NOMO-1 treated with DMSO at 0.1 percent for 48 hours (cell line): ENCODE data around the gene GPR32.
"Not testable (repeated sequence)": the region's sequence is repeated elsewhere in the genome, so short reads cannot be mapped to it uniquely, and the experiment has no call there.

ENCODE experiments used
- DNase-seq: peaks from one replicate; lab custom pipeline; 2025; ENCODE audit not compliant: unreplicated experiment; lab: John Stamatoyannopoulos, UW

GPR32 gene, protein sequence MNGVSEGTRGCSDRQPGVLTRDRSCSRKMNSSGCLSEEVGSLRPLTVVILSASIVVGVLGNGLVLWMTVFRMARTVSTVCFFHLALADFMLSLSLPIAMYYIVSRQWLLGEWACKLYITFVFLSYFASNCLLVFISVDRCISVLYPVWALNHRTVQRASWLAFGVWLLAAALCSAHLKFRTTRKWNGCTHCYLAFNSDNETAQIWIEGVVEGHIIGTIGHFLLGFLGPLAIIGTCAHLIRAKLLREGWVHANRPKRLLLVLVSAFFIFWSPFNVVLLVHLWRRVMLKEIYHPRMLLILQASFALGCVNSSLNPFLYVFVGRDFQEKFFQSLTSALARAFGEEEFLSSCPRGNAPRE

DNA sequence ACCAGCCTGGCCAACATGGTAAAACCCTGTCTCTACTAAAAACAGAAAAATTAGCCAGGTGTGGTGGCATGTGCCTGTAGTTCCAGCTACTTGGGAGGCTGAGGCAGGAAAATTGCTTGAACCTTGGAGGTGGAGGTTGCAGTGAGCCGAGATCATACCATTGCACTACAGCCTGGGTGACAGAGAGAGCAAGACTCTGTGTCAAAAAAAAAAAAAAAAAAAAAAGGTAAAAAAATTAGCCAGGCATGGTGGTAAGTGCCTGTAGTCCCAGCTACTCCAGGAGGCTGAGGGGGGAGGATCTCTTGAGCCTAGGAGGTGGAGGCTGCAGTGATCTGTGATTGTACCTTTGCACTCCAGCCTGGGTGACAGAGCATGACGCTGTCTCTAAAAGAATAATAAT lies at the start of gene GPR32:
Gene GPR32, plus strand, starts transcription at position 301 of the 400 bp plus-strand sequence. CDS start 137 bp downstream, outside the sequence.
- DNase-seq = not testable (repeated sequence)

DNA sequence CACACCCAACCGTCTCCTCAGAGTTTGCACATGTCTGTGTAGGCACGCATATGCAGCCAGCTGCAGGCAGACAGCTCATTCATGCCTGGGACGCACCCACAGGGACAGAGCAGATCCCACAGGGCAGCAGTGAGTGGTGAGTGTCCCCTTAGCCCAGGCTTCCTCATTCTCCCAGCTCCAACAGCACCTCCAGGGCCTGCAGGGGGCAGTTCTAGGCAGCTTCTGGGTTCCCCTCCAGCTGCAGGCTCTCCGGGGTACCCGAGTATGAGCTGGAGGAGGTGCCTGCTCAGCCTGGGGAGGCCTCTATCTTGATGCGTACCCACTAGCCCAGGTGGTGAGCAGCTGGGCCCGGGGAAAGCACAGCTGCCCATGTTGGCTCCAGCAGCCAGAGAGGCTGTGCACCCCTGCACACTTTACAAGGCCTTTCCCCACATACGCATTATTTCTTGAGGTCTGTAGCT lies 49.3 kb upstream of the GPR32 start:
- peak; percentile 59 for DNase-seq

DNA sequence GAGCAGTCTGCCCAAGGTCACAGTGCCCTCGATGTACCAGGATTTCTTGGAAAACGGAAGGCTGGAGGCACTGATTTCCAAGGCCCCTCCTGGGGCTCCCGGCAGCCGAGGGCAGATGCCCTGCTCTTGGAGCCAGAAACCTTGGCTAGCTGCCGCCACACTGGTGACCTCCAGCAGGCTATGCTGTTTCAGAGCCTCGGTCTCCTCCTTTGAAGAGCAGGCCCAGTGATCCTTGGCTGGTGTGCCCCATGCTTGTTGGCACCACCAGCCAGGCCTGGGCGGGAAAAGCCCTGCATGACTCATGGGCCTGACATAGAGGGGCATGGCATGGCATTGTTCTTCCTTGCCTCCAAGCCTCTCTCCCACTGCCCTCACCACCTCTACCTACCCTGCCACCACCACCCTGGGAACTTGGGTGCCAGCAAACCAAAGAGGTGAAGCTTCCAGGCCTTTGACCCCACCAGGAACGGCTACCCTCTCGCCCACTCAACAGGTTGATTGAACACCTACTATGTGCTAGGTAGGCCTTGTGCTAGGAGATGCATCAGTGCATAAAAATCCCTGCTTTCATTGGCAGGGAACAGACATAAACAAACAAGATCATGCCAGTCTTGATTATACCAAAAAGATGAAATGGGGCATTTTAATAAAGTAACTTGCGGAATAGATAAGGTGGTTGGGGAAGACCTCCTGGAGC lies 48.7 kb upstream of the GPR32 start:
- no peak for DNase-seq

DNA sequence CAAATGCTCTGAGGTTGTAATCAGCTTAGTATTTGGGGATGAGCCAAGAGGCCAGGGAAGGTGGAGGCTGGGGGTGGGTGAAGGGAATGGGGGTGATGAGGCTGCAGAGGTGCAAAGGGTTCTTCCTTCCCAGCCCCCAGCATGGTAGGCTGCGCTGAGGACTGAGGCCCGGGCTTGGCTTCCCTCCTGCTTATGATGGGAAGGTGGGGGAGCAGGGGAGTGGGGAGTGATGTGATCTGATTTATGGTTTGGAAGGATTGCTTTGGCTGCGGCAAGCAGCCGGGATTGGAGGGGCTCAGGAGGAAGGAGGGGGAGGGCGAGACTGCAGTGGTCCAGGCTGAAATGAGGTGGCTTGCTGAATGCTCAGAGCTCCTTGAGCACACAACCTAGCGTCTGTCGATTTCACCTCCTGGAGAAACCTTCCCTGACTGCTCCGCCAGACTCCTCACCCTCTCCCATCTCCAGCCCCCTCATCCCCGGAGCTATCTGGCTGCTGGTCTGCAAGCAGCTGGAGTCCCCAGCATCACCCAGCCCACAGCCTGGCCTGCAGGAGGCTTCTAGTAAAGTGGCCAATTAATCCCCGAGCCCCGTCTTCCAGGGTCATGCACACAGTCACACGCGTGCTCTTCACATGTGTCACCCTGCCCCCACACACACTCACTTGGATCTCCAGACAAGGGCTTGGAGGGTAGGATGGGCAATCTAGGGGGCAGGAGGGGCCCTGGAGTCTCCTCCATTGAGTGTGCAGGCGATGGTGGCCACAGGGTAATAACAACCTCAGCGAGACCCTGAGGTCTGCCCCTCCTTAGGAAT lies 47.9 kb upstream of the GPR32 start:
- DNase-seq = peak; percentile 14

DNA sequence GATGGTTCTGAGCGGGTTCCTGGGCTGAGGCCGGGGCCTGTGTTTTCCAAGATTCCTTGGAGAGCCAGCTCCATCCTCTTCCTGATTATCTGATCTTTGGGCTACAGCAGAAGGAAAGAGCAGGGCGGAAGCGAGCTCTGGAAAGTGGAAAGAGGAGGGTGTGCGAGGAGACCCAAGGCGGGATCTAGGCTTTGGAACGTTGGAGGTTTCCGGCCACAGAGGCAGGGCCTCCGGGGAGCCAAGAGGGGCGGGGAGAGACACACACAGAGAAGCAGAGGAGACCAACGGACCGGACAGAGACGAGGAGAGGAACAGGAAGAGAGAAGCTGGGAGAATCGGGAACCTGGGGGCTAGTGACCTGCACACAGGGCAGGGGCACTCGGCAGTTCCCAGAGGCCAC lies 47.2 kb upstream of the GPR32 start, which contains the start of gene CLEC11A:
Gene CLEC11A, plus strand, starts transcription at position 296 of the 400 bp plus-strand sequence. CDS start 162 bp downstream, outside the sequence.
- DNase-seq = peak; percentile 87

DNA sequence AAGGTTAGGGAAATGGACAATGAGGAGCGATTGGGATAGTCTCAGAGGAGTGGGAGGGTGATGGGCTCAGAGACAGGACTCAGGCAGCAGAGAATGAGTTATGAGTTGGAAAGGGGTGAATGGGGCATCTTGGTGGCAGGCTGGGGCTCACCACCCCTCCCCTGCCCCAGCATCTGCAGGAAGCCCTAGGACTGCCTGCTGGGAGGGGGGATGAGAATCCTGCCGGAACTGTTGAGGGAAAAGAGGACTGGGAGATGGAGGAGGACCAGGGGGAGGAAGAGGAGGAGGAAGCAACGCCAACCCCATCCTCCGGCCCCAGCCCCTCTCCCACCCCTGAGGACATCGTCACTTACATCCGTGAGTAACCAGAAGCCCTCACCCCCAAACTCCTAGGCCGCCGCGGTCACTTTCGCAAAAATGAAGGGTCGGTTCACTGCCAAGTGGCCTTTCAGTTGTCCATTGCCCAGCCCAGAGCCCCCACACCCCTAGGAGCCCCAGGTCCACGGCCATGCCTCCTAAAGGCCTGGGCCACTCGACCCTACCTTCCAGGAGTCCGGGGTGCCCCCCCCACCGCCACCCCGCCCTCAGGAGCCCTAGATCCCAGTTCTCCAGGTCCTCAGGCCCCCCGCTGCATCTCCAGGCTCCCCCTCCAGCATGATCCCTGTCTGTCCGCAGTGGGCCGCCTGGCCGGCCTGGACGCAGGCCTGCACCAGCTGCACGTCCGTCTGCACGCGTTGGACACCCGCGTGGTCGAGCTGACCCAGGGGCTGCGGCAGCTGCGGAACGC lies 46.3 kb upstream of the GPR32 start:
- DNase-seq = no peak

DNA sequence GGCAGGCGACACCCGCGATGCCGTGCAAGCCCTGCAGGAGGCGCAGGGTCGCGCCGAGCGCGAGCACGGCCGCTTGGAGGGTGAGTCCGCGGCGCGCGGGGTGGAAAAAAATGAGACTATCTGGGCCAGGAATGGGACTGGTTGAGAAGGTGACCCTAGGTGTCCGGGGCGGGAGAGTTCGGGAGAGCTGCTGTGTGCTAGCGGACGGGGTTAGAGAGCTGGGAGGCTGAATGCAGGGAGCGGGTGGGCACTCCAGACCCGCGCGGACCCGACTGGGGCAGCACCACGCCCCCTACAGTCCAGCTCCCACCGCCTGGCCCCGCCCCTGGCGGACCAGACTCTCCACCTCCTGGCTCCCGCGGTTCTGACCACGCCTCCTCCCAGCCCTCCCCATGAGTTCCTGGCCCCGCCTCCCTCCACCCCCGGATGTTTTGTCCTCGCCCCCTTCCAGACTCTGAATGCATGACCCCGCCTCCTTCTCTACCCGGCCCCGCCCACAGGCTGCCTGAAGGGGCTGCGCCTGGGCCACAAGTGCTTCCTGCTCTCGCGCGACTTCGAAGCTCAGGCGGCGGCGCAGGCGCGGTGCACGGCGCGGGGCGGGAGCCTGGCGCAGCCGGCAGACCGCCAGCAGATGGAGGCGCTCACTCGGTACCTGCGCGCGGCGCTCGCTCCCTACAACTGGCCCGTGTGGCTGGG lies 45.6 kb upstream of the GPR32 start:
- DNase-seq = peak; percentile 99

DNA sequence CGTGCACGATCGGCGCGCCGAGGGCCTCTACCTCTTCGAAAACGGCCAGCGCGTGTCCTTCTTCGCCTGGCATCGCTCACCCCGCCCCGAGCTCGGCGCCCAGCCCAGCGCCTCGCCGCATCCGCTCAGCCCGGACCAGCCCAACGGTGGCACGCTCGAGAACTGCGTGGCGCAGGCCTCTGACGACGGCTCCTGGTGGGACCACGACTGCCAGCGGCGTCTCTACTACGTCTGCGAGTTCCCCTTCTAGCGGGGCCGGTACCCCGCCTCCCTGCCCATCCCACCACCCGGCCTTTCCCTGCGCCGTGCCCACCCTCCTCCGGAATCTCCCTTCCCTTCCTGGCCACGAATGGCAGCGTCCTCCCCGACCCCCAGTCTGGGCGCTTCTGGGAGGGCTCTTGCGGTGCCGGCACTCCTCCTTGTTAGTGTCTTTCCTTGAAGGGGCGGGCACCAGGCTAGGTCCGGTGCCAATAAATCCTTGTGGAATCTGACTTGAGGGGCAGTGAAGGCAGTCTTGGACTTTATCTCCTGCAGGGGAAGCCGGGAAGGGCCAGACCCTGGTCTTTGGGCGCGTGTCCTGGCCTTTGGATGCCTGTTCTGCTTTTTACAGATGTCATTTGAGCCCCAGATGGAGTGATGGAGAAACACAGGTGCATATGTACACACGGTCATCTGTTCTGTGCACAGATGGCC lies 44.9 kb upstream of the GPR32 start:
- no peak for DNase-seq

DNA sequence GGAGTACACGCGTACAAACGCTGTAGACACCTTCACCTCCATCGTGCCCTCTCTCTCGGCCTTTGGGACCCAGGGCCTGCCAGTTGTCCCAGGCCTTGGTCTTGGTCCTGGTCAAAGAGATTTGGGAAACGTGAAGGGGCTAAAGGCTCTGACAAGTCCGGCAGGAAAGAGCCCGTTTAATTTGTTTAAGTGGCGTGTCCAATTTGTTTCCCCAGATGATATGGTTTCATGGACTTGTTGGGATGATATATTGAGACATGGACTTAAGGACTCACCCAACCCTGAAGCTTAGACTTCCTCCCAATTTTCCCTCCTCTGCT lies 44.4 kb upstream of the GPR32 start:
- no peak for DNase-seq

DNA sequence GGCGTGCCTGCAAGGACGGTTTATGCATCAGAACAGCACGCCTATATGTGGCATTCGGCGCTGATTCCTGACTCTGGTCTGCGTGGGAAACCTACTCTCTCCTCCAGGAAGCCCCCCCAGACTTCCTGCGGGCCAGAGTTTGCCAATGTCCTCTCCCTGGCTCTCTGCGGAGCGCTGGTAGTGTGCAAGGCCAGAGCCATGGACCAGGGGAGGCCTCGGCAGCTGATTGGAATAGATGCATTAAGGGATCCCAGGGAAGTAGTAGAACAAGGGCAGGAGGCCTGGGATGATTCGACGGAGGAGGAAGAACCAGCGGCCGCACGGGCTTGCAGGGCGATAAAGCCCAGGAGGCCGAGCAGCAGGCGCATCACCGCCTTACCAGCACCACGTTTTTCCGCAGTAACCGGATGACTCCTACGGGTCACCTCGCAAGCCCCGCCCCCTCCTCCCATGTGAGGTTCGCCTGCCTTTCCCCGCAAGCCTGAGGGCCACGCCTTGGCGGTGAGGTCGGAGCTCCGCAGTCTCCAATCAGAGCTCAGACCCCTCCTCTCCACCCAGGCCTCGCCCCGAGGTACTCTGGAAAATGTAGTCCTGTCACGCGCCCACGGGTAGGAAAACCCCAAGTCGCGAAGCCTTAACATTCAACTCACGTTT lies 42.1 kb upstream of the GPR32 start:
- DNase-seq = peak; percentile 96

DNA sequence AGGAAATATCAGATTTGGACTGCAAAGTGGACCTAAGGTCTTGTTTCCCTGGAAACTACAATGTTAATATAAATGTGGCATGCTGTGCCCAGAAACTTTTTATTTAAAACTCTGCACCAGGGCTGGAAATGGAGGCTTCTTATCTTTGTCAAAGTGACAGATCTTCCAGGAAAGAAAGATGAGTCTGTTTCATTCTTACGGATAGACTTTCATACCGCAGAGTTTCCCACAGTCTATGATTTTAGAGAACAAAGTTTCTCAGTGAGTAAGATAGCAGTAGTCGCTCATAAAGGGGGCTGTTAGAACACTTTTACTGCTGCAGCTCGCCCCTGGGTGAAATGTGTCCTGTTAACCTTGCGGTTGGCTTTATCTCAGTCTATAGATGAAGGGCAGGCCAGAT lies 40.4 kb upstream of the GPR32 start:
- peak; percentile 25 for DNase-seq

DNA sequence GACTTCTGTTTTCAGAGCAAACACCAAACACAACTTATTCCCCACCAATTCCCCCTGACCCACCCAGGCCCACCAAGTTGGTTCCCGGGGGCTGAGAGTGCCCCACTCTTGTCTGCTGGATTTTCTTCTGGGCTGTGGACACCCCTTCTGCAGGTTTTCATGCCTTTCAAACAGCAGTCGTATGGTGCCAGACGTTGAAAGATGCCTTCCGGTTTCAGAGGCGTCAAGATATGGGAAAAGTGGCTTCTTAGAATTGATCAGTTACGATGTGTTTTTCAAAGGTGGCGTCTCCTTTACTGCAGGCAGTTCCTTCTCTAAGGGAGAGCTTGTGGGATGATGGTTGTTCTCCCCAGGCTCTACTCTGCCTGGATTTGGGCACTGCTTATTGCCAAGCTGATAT lies 34.4 kb upstream of the GPR32 start:
- DNase-seq = no peak

DNA sequence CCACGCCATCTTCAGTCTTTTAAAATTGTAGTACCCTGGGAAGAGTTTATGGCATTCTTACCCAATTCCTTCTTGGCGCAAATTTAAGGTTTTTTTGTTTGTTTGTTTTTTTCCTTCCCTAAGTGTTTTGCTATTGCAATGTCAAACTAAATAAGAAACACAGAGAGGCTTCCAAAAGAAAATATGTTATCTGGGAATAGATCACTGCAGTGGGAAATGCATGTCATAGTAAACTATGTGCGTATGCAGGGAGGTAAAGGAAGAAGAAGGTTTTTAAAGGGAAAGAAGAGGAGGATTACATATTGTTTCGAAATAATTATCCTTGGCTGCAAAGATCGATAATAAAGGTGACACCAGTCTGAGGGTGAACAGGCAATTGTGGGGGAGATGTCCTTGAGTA lies 33.9 kb upstream of the GPR32 start:
- no peak for DNase-seq

DNA sequence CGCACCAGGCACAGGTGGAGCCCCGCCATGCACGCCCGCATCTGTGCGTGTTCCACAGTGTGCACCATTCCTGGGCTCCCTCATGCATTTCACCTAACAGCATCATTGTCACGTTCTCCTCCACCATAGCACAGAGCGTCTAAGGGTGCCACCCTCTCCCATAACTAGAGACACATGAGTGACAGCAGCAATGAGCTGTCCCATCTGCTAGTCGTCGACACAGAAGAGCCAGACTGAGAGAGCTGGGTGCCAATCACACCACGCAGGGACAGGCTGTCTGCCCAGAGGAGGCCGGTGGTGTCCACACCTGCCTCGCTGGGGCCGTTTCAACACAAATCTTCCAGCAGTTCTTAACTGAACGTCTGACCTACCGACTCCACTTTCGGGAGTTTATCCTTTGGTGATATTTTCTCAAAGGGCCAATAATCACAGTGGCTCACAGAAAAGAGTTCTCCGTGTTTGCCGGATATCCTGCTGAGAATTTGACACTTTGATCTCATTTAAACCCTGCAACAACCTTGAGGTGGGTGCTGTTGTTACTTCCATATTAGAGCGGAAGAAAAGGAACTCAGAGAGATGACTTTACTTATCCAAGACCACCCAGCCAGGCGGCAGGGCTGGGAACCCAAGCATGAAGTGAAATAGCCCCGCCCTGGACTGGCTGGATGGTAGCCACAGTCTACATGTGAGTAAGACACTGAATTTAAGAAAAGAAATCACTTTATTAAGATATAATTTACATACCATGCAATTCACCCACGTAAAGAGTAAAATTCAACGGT lies 30.9 kb upstream of the GPR32 start:
- peak; percentile 86 for DNase-seq

DNA sequence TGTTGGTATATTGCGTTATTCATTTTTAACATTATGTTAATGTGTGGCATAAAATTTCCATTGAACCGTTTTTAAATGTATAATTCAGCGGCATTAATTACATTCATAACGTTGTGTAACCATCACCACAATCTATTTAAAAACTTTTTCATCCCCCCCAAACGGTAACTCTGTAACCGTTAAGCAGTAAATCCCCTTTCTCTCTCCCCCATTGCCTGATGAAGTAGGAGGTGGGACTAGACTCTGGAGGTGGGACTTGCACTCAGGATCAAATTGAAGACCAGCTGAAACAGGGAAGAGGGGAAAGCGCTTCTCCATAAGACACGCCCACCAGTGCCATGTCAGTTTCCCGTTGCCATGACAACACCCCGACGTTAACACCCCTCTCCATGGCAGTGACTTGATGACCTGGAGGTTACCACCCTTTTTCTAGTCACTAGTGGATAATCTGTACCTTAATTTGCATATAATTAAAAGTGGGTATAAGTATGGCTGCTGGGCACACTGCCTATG lies 30.3 kb upstream of the GPR32 start:
- peak; percentile 98 for DNase-seq

DNA sequence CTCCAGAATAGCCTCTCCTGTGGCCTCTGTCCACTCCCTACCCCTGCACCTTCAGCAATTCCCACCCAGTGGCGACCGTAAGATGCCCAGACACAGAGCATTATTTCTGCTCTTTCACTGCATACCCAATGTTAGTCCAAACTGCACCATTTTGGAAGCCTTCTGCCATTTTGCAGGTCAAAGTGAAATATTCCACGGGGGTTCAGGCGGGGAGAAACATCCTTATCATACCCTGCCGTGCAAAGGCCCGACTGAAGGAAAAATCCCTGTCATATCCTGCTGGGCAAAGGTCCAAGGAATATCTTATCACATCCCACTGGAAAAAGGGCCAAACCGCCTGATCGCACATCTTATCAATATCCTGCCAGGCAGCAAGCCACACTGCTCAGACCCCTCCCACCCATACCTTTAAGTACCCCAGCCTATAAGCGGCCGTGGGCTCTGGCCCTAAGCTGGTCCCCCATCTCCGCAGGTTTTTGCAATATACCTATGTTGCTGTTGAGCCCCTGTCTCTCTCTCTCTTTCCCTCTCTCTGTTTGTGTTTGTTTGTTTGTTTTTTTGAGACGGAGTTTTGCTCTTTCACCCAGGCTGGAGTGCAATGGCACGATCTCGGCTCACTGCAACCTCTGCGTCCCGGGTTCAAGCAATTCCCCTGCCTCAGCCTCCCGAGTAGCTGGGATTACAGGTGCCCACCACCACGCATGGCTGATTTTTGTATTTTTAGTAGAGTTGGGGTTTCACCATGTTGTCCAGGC lies 28.9 kb upstream of the GPR32 start:
- DNase-seq = no peak

DNA sequence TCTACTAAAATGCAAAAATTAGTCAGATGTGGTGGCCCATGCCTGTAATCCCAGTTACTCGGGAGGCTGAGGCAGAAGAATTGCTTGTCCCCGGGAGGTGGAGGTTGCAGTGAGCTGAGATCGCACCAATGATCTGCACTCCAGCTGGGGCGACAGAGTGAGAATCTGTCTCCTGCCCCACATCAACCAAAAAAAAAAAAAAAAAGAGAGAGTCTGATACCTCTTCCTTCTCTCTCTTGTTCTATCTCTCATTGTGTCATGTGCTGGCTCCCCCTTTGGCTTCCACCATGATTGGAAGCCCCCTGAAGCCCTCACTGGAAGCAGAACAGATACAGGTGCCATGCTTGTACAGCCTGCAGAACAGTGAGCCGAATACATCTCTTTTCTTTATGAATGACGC lies 26.7 kb upstream of the GPR32 start:
- no peak for DNase-seq
